Measurements from ENCODE around the gene MAPK6. TPM values are rescaled to one million over a fixed set of nuclear protein-coding genes. Genes with fewer than 3 reads are reported as not detected.

Gene MAPK6
- total RNA-seq, 1 donor from 2014 or later = 98.2 TPM

DNA sequence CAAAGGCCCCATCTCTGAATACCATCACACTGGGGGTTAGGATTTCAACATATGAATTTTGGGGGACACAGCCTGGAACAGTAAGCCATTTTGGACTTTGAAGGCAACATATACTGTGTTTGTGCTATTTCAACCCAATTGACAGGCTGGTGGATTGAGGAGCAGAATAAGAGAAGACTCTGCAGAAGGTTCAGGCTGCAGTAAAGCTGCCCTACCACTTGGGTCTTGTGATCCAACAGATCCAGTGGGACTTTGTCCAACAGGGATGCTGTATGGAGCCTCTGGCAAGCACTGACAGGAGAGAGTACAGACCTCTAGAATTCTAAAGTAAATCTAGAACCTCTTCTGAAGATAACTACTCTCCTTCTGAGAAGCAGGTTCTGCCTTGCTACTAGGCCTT, 94.7 kb downstream of the MAPK6 start:
- H3K36me3 ChIP-seq (ENCODE audit: insufficient read depth, low read length) = no peaks in the 10 kb centered on the region
- FAIRE-seq = no peak

DNA sequence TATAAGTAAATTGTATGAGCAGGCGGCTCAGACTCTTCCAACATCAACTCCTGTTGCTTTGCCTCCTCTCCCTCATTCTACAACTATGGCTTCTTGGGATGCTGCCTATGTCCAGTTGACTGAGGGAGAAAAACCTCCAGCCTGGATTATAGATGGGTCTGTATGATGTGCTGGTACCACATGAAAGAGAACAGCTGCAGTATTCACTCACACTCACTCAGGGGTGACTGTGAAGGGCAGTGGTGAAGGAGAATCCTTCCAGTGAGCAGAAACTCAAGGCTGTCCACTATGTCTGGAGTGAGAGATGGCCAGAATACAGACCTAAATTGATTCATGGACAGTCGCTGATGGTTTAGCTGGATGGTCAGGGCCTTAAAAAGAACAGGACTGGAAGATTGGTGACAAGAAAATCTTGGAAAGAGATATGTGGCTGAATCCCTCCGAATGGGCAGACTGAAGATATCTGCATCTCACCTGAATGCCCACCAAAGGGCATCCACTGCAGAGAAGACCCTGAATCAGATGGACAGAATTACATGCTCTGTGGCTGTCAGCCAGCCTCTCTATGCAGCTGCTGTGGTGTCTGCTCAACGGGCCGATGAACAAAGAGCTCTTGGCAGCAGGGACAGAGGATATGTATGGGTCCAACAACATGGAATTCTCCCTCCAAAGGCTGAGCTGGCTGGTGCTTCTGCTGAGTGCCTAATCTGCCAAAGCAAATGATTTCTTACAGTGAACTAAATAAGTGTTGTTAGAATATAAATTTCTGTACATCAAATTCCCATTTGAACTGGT, 95.4 kb downstream of the MAPK6 start:
- Histone ChIP-seq H4K20me1 (ENCODE audit: insufficient read depth, low read length) (no peaks in the 10 kb centered on the region), H3K4me3 (ENCODE audit: insufficient read depth, low read depth, low read length) (no peak overlapping the region), H3K9me3 (ENCODE audit: insufficient read depth, low read depth, low read length) (no peaks in the 10 kb centered on the region), H3K9ac (ENCODE audit: low read length) (no peak overlapping the region), H3K79me2 (ENCODE audit: insufficient read depth, low read length) (no peaks in the 10 kb centered on the region), H3K27me3 (ENCODE audit: insufficient read depth, low read length) (peaks cover 20% of the 10 kb centered on the region), H3K4me2 (ENCODE audit: low read length) (no peak overlapping the region), H3K4me1 (ENCODE audit: insufficient read depth, low read length) (peaks cover 7% of the 10 kb centered on the region), H2AFZ (ENCODE audit: low read depth, low read length) (no peak overlapping the region), H3K36me3 (ENCODE audit: insufficient read depth, low read length) (no peaks in the 10 kb centered on the region), H3K27ac (ENCODE audit: low read depth, low read length) (no peak overlapping the region)
- Mint-ChIP-seq H3K9me3 (ENCODE audit: unreplicated experiment) (no peaks in the 10 kb centered on the region), H3K4me1 (ENCODE audit: low read depth, unreplicated experiment) (peaks cover 9% of the 10 kb centered on the region), H3K36me3 (ENCODE audit: low read depth, unreplicated experiment) (no peaks in the 10 kb centered on the region), H3K4me3 (ENCODE audit: unreplicated experiment) (no peak overlapping the region), H3K27ac (ENCODE audit: unreplicated experiment) (no peak overlapping the region), H3K27me3 (ENCODE audit: low read depth, unreplicated experiment) (peaks cover 26% of the 10 kb centered on the region)
- no peak for DNase-seq (ENCODE audit: low read depth)
- TF ChIP-seq, protein P1, sequence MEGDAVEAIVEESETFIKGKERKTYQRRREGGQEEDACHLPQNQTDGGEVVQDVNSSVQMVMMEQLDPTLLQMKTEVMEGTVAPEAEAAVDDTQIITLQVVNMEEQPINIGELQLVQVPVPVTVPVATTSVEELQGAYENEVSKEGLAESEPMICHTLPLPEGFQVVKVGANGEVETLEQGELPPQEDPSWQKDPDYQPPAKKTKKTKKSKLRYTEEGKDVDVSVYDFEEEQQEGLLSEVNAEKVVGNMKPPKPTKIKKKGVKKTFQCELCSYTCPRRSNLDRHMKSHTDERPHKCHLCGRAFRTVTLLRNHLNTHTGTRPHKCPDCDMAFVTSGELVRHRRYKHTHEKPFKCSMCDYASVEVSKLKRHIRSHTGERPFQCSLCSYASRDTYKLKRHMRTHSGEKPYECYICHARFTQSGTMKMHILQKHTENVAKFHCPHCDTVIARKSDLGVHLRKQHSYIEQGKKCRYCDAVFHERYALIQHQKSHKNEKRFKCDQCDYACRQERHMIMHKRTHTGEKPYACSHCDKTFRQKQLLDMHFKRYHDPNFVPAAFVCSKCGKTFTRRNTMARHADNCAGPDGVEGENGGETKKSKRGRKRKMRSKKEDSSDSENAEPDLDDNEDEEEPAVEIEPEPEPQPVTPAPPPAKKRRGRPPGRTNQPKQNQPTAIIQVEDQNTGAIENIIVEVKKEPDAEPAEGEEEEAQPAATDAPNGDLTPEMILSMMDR (IDR thresholded peaks at IDR 0.05; ENCODE audit: insufficient read depth, low read depth, low read length) = no peak
- no peak for TF ChIP-seq EZH2 (IDR thresholded peaks at IDR 0.05; ENCODE audit: insufficient read depth, low read length)
- no peak for FAIRE-seq

More for the DNA sequence above, 94.7 kb downstream of the MAPK6 start:
- Histone ChIP-seq H2AFZ (ENCODE audit: low read depth, low read length) (no peak overlapping the region), H3K27me3 (ENCODE audit: insufficient read depth, low read length) (peaks cover 21% of the 10 kb centered on the region), H3K27ac (ENCODE audit: low read depth, low read length) (no peak overlapping the region), H3K9me3 (ENCODE audit: insufficient read depth, low read depth, low read length) (no peaks in the 10 kb centered on the region), H4K20me1 (ENCODE audit: insufficient read depth, low read length) (no peaks in the 10 kb centered on the region), H3K79me2 (ENCODE audit: insufficient read depth, low read length) (no peaks in the 10 kb centered on the region), H3K4me2 (ENCODE audit: low read length) (no peak overlapping the region), H3K4me1 (ENCODE audit: insufficient read depth, low read length) (peaks cover 7% of the 10 kb centered on the region), H3K9ac (ENCODE audit: low read length) (no peak overlapping the region), H3K4me3 (ENCODE audit: insufficient read depth, low read depth, low read length) (no peak overlapping the region)
- DNase-seq (ENCODE audit: low read depth) = no peak
- Mint-ChIP-seq H3K27ac (ENCODE audit: unreplicated experiment) (no peak overlapping the region), H3K4me3 (ENCODE audit: unreplicated experiment) (no peak overlapping the region), H3K27me3 (ENCODE audit: low read depth, unreplicated experiment) (peaks cover 26% of the 10 kb centered on the region), H3K36me3 (ENCODE audit: low read depth, unreplicated experiment) (no peaks in the 10 kb centered on the region), H3K4me1 (ENCODE audit: low read depth, unreplicated experiment) (peaks cover 9% of the 10 kb centered on the region), H3K9me3 (ENCODE audit: unreplicated experiment) (no peaks in the 10 kb centered on the region)
- TF ChIP-seq EZH2 (IDR thresholded peaks at IDR 0.05; ENCODE audit: insufficient read depth, low read length) = no peak
- TF ChIP-seq, protein P1 (IDR thresholded peaks at IDR 0.05; ENCODE audit: insufficient read depth, low read depth, low read length) = no peak
